22Rv1 (cell line): ENCODE data around the gene EVI5.

Experiments
- ZFX ChIP-seq: fragments of 450-650 bp; IDR thresholded peaks from 2 replicates; pipeline ENCODE4 v1.6.1; 2017; ENCODE audit warnings: antibody characterized with exemption, borderline replicate concordance
- TF ChIP-seq, protein P1 (sequence below): fragments of 450-650 bp; IDR thresholded peaks from 2 replicates; pipeline ENCODE4 v1.5.1; 2017; ENCODE audit warnings: mild to moderate bottlenecking

DNA sequence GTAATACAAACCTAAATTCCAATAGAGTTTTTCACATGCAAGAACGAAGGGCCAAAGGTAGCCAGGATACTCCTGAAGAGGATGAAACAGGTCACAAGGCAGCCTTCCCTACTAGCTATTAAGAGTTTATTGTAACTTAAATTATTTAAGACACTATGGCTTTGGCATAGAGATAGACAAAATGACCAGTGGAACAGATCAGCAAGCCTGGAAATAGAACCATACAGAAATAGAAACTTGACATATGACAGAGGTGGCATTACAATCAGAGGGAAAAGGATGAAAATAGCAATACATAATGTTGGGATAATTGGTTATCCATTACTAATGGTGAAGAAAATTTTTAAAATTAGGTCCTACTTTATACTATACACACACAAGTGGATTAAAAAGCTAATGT lies 314.7 kb downstream of the EVI5 start:
- TF ChIP-seq, protein P1, sequence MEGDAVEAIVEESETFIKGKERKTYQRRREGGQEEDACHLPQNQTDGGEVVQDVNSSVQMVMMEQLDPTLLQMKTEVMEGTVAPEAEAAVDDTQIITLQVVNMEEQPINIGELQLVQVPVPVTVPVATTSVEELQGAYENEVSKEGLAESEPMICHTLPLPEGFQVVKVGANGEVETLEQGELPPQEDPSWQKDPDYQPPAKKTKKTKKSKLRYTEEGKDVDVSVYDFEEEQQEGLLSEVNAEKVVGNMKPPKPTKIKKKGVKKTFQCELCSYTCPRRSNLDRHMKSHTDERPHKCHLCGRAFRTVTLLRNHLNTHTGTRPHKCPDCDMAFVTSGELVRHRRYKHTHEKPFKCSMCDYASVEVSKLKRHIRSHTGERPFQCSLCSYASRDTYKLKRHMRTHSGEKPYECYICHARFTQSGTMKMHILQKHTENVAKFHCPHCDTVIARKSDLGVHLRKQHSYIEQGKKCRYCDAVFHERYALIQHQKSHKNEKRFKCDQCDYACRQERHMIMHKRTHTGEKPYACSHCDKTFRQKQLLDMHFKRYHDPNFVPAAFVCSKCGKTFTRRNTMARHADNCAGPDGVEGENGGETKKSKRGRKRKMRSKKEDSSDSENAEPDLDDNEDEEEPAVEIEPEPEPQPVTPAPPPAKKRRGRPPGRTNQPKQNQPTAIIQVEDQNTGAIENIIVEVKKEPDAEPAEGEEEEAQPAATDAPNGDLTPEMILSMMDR: no peak
- TF ChIP-seq ZFX: no peak
